IMR-90 (cell line): ENCODE data around the gene ETV3L. TPM values are rescaled to one million over a fixed set of nuclear protein-coding genes. Genes with fewer than 3 reads are reported as not detected.

Experiments
- ATAC-seq: fragments of 200-7000 bp; cut with Tn5 transposase; 2 replicates; pipeline ENCODE4 v1.9.1; 2020; ENCODE audit warnings: low read depth, mild to moderate bottlenecking, moderate library complexity
- BruUV-seq: library from RNA; stranded (reverse); fragments of 400-500 nt; replicated peaks from 2 replicates; lab custom pipeline; 2021; lab: Mats Ljungman, UMichigan
- CTCF ChIA-PET: fragments of 300-600 bp; formaldehyde crosslinking; extraction: SDS; loops from one replicate; lab custom pipeline; 2021; ENCODE audit warnings: antibody characterized with exemption; lab: Yijun Ruan, JAX
- POLR2A ChIA-PET: fragments of 300-600 bp; sonication (Branson Sonifier 250); formaldehyde crosslinking; loops from one replicate; lab custom pipeline; 2022; ENCODE audit warnings: antibody characterized with exemption; ENCODE audit not compliant: unreplicated experiment; lab: Charles Lee
- DNase-seq: peaks from one replicate; pipeline ENCODE4 v3.0.0; 2013
- H2AFZ ChIP-seq: replicated peaks from 2 replicates; pipeline ENCODE3; 2013; ENCODE audit warnings: low read length, mild to moderate bottlenecking; ENCODE audit not compliant: poor library complexity
- H2AK5ac ChIP-seq: 2 replicates; pipeline ENCODE4 v1.6.1; 2013; ENCODE audit warnings: low read depth, low read length, inconsistent platforms
- H2AK9ac ChIP-seq: replicated peaks from 2 replicates; pipeline ENCODE3; 2013; ENCODE audit warnings: mild to moderate bottlenecking, low read depth, low read length, moderate library complexity; ENCODE audit not compliant: poor library complexity
- H2BK120ac ChIP-seq: 2 replicates; pipeline ENCODE4 v1.6.1; 2013; ENCODE audit warnings: low read depth, low read length, inconsistent platforms
- H2BK15ac ChIP-seq: 3 replicates; pipeline ENCODE4 v1.6.1; 2013; ENCODE audit warnings: low read depth, low read length, inconsistent platforms
- H2BK20ac ChIP-seq: 2 replicates; pipeline ENCODE4 v1.6.1; 2013; ENCODE audit warnings: low read depth, mild to moderate bottlenecking, inconsistent platforms, low read length, moderate library complexity
- H2BK5ac ChIP-seq: 2 replicates; pipeline ENCODE4 v1.6.1; 2013; ENCODE audit warnings: mild to moderate bottlenecking, low read depth, low read length, inconsistent platforms; ENCODE audit not compliant: poor library complexity, severe bottlenecking
- H3K14ac ChIP-seq: replicated peaks from 2 replicates; pipeline ENCODE4 v1.6.1; 2013; ENCODE audit warnings: low read depth, low read length, inconsistent platforms
- H3K18ac ChIP-seq: 2 replicates; pipeline ENCODE4 v1.6.1; 2013; ENCODE audit warnings: low read depth, low read length, control low read depth
- H3K23ac ChIP-seq: 2 replicates; pipeline ENCODE4 v1.6.1; 2013; ENCODE audit warnings: low read depth, low read length, inconsistent platforms
- H3K27ac ChIP-seq: 2 replicates; pipeline ENCODE4 v1.5.1; 2013; ENCODE audit warnings: mild to moderate bottlenecking, control low read depth, low read length; ENCODE audit not compliant: insufficient read depth
- H3K27me3 ChIP-seq: 2 replicates; pipeline ENCODE4 v1.6.1; 2013; ENCODE audit warnings: low read length; ENCODE audit not compliant: control insufficient read depth, insufficient read depth
- H3K36me3 ChIP-seq: 2 replicates; pipeline ENCODE4 v1.6.1; 2013; ENCODE audit warnings: low read length, mixed read lengths; ENCODE audit not compliant: control insufficient read depth, insufficient read depth
- H3K4ac ChIP-seq: 2 replicates; pipeline ENCODE4 v1.6.1; 2013; ENCODE audit warnings: low read depth, low read length, inconsistent platforms
- H3K4me1 ChIP-seq: 2 replicates; pipeline ENCODE4 v1.6.1; 2013; ENCODE audit warnings: low read length, mixed read lengths; ENCODE audit not compliant: control insufficient read depth, insufficient read depth
- H3K4me2 ChIP-seq: 2 replicates; pipeline ENCODE4 v1.6.1; 2013; ENCODE audit warnings: low read depth, mild to moderate bottlenecking, control low read depth, low read length, moderate library complexity
- H3K4me3 ChIP-seq: 2 replicates; pipeline ENCODE4 v1.5.1; 2013; ENCODE audit warnings: low read depth, mild to moderate bottlenecking, control low read depth, low read length, moderate library complexity; ENCODE audit not compliant: insufficient read depth
- H3K56ac ChIP-seq: 2 replicates; pipeline ENCODE4 v1.6.1; 2013; ENCODE audit warnings: low read length, inconsistent platforms; ENCODE audit not compliant: insufficient read depth; ENCODE audit errors: extremely low read depth
- H3K79me1 ChIP-seq, 2 experiments: 2 replicates each; pipeline ENCODE4 v1.6.1; 2013; ENCODE audit warnings: low read length in 2 of 2, inconsistent platforms in 1 of 2, low read depth in 1 of 2
- H3K9ac ChIP-seq: 2 replicates; pipeline ENCODE4 v1.6.1; 2013; ENCODE audit warnings: low read depth, low read length, control low read depth
- H3K9me1 ChIP-seq: 2 replicates; pipeline ENCODE4 v1.6.1; 2013; ENCODE audit warnings: low read length, inconsistent platforms; ENCODE audit not compliant: insufficient read depth
- H3K9me3 ChIP-seq: 2 replicates; pipeline ENCODE4 v1.6.1; 2013; ENCODE audit warnings: low read length; ENCODE audit not compliant: control insufficient read depth, insufficient read depth
- H4K20me1 ChIP-seq: 2 replicates; pipeline ENCODE4 v1.6.1; 2013; ENCODE audit warnings: low read length, inconsistent platforms; ENCODE audit not compliant: insufficient read depth
- H4K5ac ChIP-seq: 2 replicates; pipeline ENCODE4 v1.6.1; 2013; ENCODE audit warnings: mild to moderate bottlenecking, low read depth, low read length, control low read depth
- H4K8ac ChIP-seq, 2 experiments: 2 replicates each; pipeline ENCODE4 v1.6.1; 2013; ENCODE audit warnings: low read depth in 2 of 2, low read length in 2 of 2, control low read depth in 1 of 2, inconsistent platforms in 1 of 2
- H4K91ac ChIP-seq: 2 replicates; pipeline ENCODE4 v1.6.1; 2013; ENCODE audit warnings: low read depth, low read length, inconsistent platforms; ENCODE audit not compliant: insufficient read depth
- FOS ChIP-seq: fragments of 150-350 bp; IDR thresholded peaks from 2 replicates; pipeline ENCODE4 v1.6.1; 2016; ENCODE audit warnings: low read depth, low read length
- WGBS, 2 experiments: methylation state at CpG; one replicate each; pipeline versions ENCODE4 v1.1.5 to v1.1.7; 2013; ENCODE audit warnings: missing lambda C conversion rate in 2 of 2; ENCODE audit not compliant: insufficient read length in 1 of 2; ENCODE audit errors: extremely low coverage in 2 of 2; 5-methylcytosine and 5-hydroxymethylcytosine counted together
- dilution Hi-C: fragments of 300-500 bp; cut with HindIII; formaldehyde crosslinking; loops from one replicate; pipeline ENCODE4 v1.14.3; 2018; ENCODE audit warnings: low sequenced_read_pairs; ENCODE audit not compliant: unreplicated experiment
- in situ Hi-C: fragments of 300-500 bp; cut with MboI; formaldehyde crosslinking; loops from 3 replicates; pipeline ENCODE4 v1.14.3; 2019; ENCODE audit warnings: low sequenced_read_pairs, inconsistent platforms, mixed read lengths
- intact Hi-C: fragments of 100-400 bp; cut with micrococcal nuclease; formaldehyde crosslinking; loops from 2 replicates; pipeline ENCODE4 v1.10.0; 2022
- polyA plus RNA-seq, 3 experiments: library from polyadenylated mRNA; depleted of rRNA; stranded (reverse); fragments of >200 nt; gene quantifications; 2 replicates each; pipeline ENCODE4 v1.2.3, GENCODE V29; 2012; ENCODE audit warnings: low replicate concordance in 1 of 3
- total RNA-seq: library from RNA; depleted of rRNA; stranded (reverse); fragments of >200 nt; gene quantifications from 2 replicates; pipeline ENCODE4 v1.2.3, GENCODE V29; 2012

Gene ETV3L
- total and polyA plus RNA-seq, 2 of the 4 experiments (the other 2 are of a cell fraction), result not detected

DNA sequence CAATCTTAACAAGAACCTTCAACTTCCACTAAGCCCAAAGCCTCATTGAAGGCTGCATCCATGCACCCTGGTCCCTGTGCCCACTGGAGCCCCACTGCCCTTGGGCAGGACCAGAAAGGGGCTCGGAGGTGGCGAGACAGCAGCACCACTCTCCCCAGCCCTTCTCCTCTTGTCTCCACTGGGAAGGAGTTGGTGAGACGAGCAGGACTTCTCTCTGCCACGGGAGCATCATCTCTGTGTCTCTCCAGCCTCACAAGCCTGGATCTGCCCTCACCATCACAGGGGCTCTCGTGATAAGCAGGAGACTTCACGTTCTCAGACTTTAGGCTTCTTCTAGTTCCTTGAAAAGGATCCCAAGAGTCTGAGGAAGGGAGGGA is 7.2 kb upstream of the ETV3L start:
- ATAC-seq (peak; percentile 34), DNase-seq (no peak)
- H3K9me3 ChIP-seq, result no peaks in the 10 kb centered on the region
- POLR2A ChIA-PET, result interaction anchor here (0.6 kb wide), 1 partner anchor 34 kb away, joined by 3 read pairs; no protein-coding TSS in a partner anchor
- peak overlapping the region; percentile 93 for H2BK5ac ChIP-seq
- H3K4me3 ChIP-seq, result no peak overlapping the region
- H2BK120ac ChIP-seq, result peak overlapping the region; percentile 98
- H3K4me2 ChIP-seq, result no peak overlapping the region
- no peak overlapping the region for H3K9ac ChIP-seq
- 0 out of 2 replicates have a peak overlapping the region, but pooled peaks have one; percentile 15 for H3K56ac ChIP-seq
- H3K18ac ChIP-seq, result peak overlapping the region; percentile 69
- H3K27ac ChIP-seq, result peak overlapping the region; percentile 63
- H4K8ac ChIP-seq, result peak overlapping the region; percentile 94 to 100
- peak overlapping the region; percentile 94 for H4K91ac ChIP-seq
- H3K79me1 ChIP-seq, result no peaks in the 10 kb centered on the region
- H2BK20ac ChIP-seq, result peak overlapping the region; percentile 99
- WGBS, 2 experiments, result no CpG with 5 or more reads among the region's 6 CpGs
- CTCF ChIA-PET, result interaction anchor here (0.6 kb wide), 1 partner anchor 187 kb away, joined by 3 read pairs; no protein-coding TSS in a partner anchor
- peaks cover 22% of the 10 kb centered on the region for H3K9me1 ChIP-seq
- intact Hi-C loops (no loop called here), dilution Hi-C loops (no loop called here), in situ Hi-C loops (no loop called here)
- peak overlapping the region; percentile 95 for H3K4ac ChIP-seq
- no peaks in the 10 kb centered on the region for H3K36me3 ChIP-seq
- H3K4me1 ChIP-seq, result peaks cover 10% of the 10 kb centered on the region
- H4K20me1 ChIP-seq, result no peaks in the 10 kb centered on the region
- peak overlapping the region; percentile 97; the same call in 1 of the 2 replicates for H2AK5ac ChIP-seq
- peak overlapping the region; percentile 83 for H2AK9ac ChIP-seq
- peak overlapping the region; percentile 99 for H4K5ac ChIP-seq
- no peak for TF ChIP-seq FOS
- H3K27me3 ChIP-seq, result no peaks in the 10 kb centered on the region; the same call in 1 of the 2 replicates
- peak overlapping the region; percentile 96 for H2AFZ ChIP-seq
- peak overlapping the region; percentile 98 for H3K14ac ChIP-seq
- no TSS peak for BruUV-seq
- H3K23ac ChIP-seq, result peak overlapping the region; percentile 91
- H2BK15ac ChIP-seq, result peak overlapping the region; percentile 84; the same call in 2 of the 3 replicates
